ENCODE results near the gene SPATC1L.

Gene SPATC1L

GRCh38 chr21:46156678-46157077 is 27.6 kb downstream of the SPATC1L start:
- no peak for DNase-seq (ENCODE audit: extremely low spot score)
- POLR2A ChIA-PET: no interaction called here
- CTCF ChIA-PET: no interaction called here
- TF ChIP-seq TARDBP (IDR thresholded peaks at IDR 0.05) (no peak), FOXA1 (IDR thresholded peaks at IDR 0.05) (no peak), LEF1 (IDR thresholded peaks at IDR 0.05; ENCODE audit: borderline replicate concordance) (no peak), BHLHE40 (IDR thresholded peaks at IDR 0.05; ENCODE audit: borderline replicate concordance) (no peak), PKNOX1 (IDR thresholded peaks at IDR 0.05) (no peak), FOXM1 (IDR thresholded peaks at IDR 0.05; ENCODE audit: borderline replicate concordance) (no peak), L3MBTL2 (conservative IDR thresholded peaks at IDR 0.05) (no peak), HDGF (IDR thresholded peaks at IDR 0.05; ENCODE audit: borderline replicate concordance) (no peak), CTBP1 (IDR thresholded peaks at IDR 0.05; ENCODE audit: borderline replicate concordance) (no peak), ELF4 (IDR thresholded peaks at IDR 0.05) (no peak)

- CTCF ChIA-PET: no interaction called here
- no peak for DNase-seq (ENCODE audit: extremely low spot score)
- POLR2A ChIA-PET: no interaction called here
- no peak for TF ChIP-seq CTBP1 (IDR thresholded peaks at IDR 0.05; ENCODE audit: borderline replicate concordance)
- TF ChIP-seq FOXM1 (IDR thresholded peaks at IDR 0.05; ENCODE audit: borderline replicate concordance): no peak
- TF ChIP-seq TARDBP (IDR thresholded peaks at IDR 0.05): no peak
- TF ChIP-seq ARNT (IDR thresholded peaks at IDR 0.05): no peak
- TF ChIP-seq BHLHE40 (IDR thresholded peaks at IDR 0.05; ENCODE audit: borderline replicate concordance): no peak
- no peak for TF ChIP-seq FOXA1 (IDR thresholded peaks at IDR 0.05)
Measured at GRCh38 chr21:46156378-46156645, 27.9 kb downstream of the SPATC1L start.

GRCh38 chr21:46155514-46156377 is 28.5 kb downstream of the SPATC1L start, which contains the start of gene FTCD:
TSS of gene FTCD (minus strand) at chr21:46155579. CDS start at chr21:46155523, 56 bp downstream.
- TF ChIP-seq NFRKB (IDR thresholded peaks at IDR 0.05) (no peak), SP1 (IDR thresholded peaks at IDR 0.05) (no peak), HDGF (IDR thresholded peaks at IDR 0.05; ENCODE audit: borderline replicate concordance) (no peak), LEF1 (IDR thresholded peaks at IDR 0.05; ENCODE audit: borderline replicate concordance) (no peak), BHLHE40 (IDR thresholded peaks at IDR 0.05; ENCODE audit: borderline replicate concordance) (no peak), FOXA1 (IDR thresholded peaks at IDR 0.05) (no peak), FOXM1 (IDR thresholded peaks at IDR 0.05; ENCODE audit: borderline replicate concordance) (no peak), FOXK2 (IDR thresholded peaks at IDR 0.05) (no peak), PKNOX1 (IDR thresholded peaks at IDR 0.05) (no peak), SUZ12 (IDR thresholded peaks at IDR 0.05) (no peak), ZNF384 (IDR thresholded peaks at IDR 0.05) (no peak), ELF4 (IDR thresholded peaks at IDR 0.05) (no peak), CTBP1 (IDR thresholded peaks at IDR 0.05; ENCODE audit: borderline replicate concordance) (no peak), ARNT (IDR thresholded peaks at IDR 0.05) (no peak), L3MBTL2 (conservative IDR thresholded peaks at IDR 0.05) (no peak), TARDBP (IDR thresholded peaks at IDR 0.05) (no peak)
- ChIA-PET CTCF (no interaction called here), POLR2A (no interaction called here)
- no peak for DNase-seq (ENCODE audit: extremely low spot score)

- no peak for TF ChIP-seq FOXM1 (IDR thresholded peaks at IDR 0.05; ENCODE audit: borderline replicate concordance)
- TF ChIP-seq ARNT (IDR thresholded peaks at IDR 0.05): no peak
- no peak for TF ChIP-seq NFRKB (IDR thresholded peaks at IDR 0.05)
- TF ChIP-seq CTBP1 (IDR thresholded peaks at IDR 0.05; ENCODE audit: borderline replicate concordance): no peak
- TF ChIP-seq BHLHE40 (IDR thresholded peaks at IDR 0.05; ENCODE audit: borderline replicate concordance): no peak
- no peak for TF ChIP-seq L3MBTL2 (conservative IDR thresholded peaks at IDR 0.05)
- TF ChIP-seq HDGF (IDR thresholded peaks at IDR 0.05; ENCODE audit: borderline replicate concordance): no peak
- TF ChIP-seq PKNOX1 (IDR thresholded peaks at IDR 0.05): no peak
- no peak for TF ChIP-seq SP1 (IDR thresholded peaks at IDR 0.05)
- TF ChIP-seq FOXK2 (IDR thresholded peaks at IDR 0.05): no peak
- no peak for TF ChIP-seq FOXA1 (IDR thresholded peaks at IDR 0.05)
- no peak for DNase-seq (ENCODE audit: extremely low spot score)
- ChIA-PET CTCF (no interaction called here), POLR2A (no interaction called here)
Measured at GRCh38 chr21:46154955-46155513, 29.2 kb downstream of the SPATC1L start.

- CTCF ChIA-PET: no interaction called here
Measured at GRCh38 chr21:46154155-46154954, 29.9 kb downstream of the SPATC1L start.

More at GRCh38 chr21:46154155-46154954, 29.9 kb downstream of the SPATC1L start:
- TF ChIP-seq CTBP1 (IDR thresholded peaks at IDR 0.05; ENCODE audit: borderline replicate concordance) (no peak), ELF4 (IDR thresholded peaks at IDR 0.05) (no peak), TARDBP (IDR thresholded peaks at IDR 0.05) (no peak), L3MBTL2 (conservative IDR thresholded peaks at IDR 0.05) (no peak), NFRKB (IDR thresholded peaks at IDR 0.05) (no peak), PKNOX1 (IDR thresholded peaks at IDR 0.05) (no peak), SP1 (IDR thresholded peaks at IDR 0.05) (no peak), LEF1 (IDR thresholded peaks at IDR 0.05; ENCODE audit: borderline replicate concordance) (no peak), FOXA1 (IDR thresholded peaks at IDR 0.05) (no peak), ARNT (IDR thresholded peaks at IDR 0.05) (no peak), ZNF384 (IDR thresholded peaks at IDR 0.05) (no peak), HDGF (IDR thresholded peaks at IDR 0.05; ENCODE audit: borderline replicate concordance) (no peak), FOXK2 (IDR thresholded peaks at IDR 0.05) (no peak), SUZ12 (IDR thresholded peaks at IDR 0.05) (no peak), FOXM1 (IDR thresholded peaks at IDR 0.05; ENCODE audit: borderline replicate concordance) (no peak), BHLHE40 (IDR thresholded peaks at IDR 0.05; ENCODE audit: borderline replicate concordance) (no peak)
- DNase-seq (ENCODE audit: extremely low spot score): no peak
- POLR2A ChIA-PET: no interaction called here

All from HEK293T (cell line).